ENCODE data around the gene ARHGAP25.

ARHGAP25 gene

GRCh38 chr2:68870215-68870614 is 135.6 kb downstream of the ARHGAP25 start:
- no peak for DNase-seq (ENCODE audit: low spot score)

- no peak for DNase-seq (ENCODE audit: low spot score)
These were observed 136.7 kb downstream of the ARHGAP25 start, which contains the start of gene BMP10 for GRCh38 chr2:68871159-68871764. BMP10 (minus strand) TSS chr2:68871397; CDS start chr2:68871358, 39 bp downstream.
